Testis (tissue), 2 donors: ENCODE results near the gene PRADC1.

Experiments
- CTCF ChIP-seq, 3 experiments: fragments of 450-650 bp in 2 of 3; fragments of 200-600 bp in 1 of 3; sonication (generic) in 1 of 3; IDR thresholded peaks; one replicate each; pipeline ENCODE4 v1.5.1; 2016 to 2019; ENCODE audit warnings: antibody characterized with exemption in 3 of 3, mild to moderate bottlenecking in 2 of 3, moderate library complexity in 1 of 3
- POLR2A ChIP-seq: fragments of 450-650 bp; IDR thresholded peaks from one replicate; pipeline ENCODE4 v1.6.1; 2017; ENCODE audit warnings: antibody characterized with exemption, mild to moderate bottlenecking, moderate library complexity

DNA sequence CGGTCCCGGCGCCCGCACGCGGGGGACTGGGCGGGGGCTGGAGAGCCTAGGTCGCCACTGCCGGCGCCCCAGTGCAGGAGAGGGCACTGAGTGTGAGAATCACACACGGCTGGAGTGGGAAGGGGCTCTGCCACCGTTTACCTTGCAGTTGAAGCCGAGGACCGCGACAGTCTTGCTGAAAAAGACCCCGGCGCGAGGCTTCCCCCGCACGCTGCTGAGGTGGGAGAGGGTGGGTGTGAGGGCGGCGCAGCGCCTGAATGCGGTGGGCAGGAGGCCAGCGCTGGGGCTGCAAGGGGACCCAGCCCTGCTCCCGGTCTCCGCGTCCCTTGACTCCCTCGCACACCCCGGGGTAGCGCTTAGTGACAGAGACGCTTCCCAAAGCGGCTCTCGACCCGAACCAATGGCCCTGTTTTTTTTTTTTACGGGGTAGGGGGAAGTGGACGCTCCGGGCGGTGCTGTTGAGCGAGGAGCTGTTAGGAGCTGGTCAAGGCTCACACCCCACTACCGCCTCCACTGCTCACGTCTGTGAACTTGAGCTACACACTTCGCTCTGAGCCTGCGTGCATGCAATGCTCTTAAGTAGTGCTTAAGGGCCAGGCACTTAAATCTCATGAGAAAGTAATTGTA lies 29.9 kb downstream of the PRADC1 start:
- TF ChIP-seq CTCF (IDR thresholded peaks at IDR 0.05) (no peak), POLR2A (no peak)
